ENCODE measurements around the gene USP25. TPM values are rescaled to one million over a fixed set of nuclear protein-coding genes. Genes with fewer than 3 reads are reported as not detected.

USP25 gene
- total and polyA plus RNA-seq, 2 of the 8 experiments (the other 6 are each of a cell fraction or from before 2014, with no cell fraction given): 11.2 to 48.1 TPM

- Histone ChIP-seq H3K9ac (replicated peaks in 1 of 4; ENCODE audit: extremely low read depth in 1 of 4, low read depth in 3 of 4, low read length in 3 of 4) (no peak overlapping the region), H2BK120ac (replicated peaks; ENCODE audit: low read depth, low read length) (no peak overlapping the region), H2BK5ac (ENCODE audit: low read depth, low read length) (no peak overlapping the region), H4K20me1 (replicated peaks in 1 of 2; ENCODE audit: control insufficient read depth in 1 of 2, insufficient read depth in 2 of 2, low read length in 2 of 2) (peaks cover 0 to 2% of the 10 kb centered on the region in 2 experiments), H3K4me3 (ENCODE audit: extremely low read depth in 1 of 4, insufficient read depth in 2 of 4, low read depth in 3 of 4, low read length in 4 of 4) (no peak overlapping the region), H2BK15ac (ENCODE audit: low read length) (no peak overlapping the region), H4K5ac (ENCODE audit: insufficient read length, low read depth, low read length) (no peak overlapping the region), H3K79me1 (ENCODE audit: low read depth, low read length) (no peaks in the 10 kb centered on the region), H2BK20ac (ENCODE audit: low read length) (no peak overlapping the region), H3K4me2 (ENCODE audit: insufficient read depth in 1 of 2, low read depth in 2 of 2, low read length in 2 of 2) (no peak overlapping the region), H3K23ac (ENCODE audit: insufficient read length) (no peak overlapping the region), H3K27ac (ENCODE audit: low read depth, low read length) (no peak overlapping the region), H3K9me3 (ENCODE audit: insufficient read depth in 2 of 2, low read depth in 1 of 2, low read length in 1 of 2) (no peaks in the 10 kb centered on the region), H2AK5ac (ENCODE audit: low read depth, low read length) (no peak overlapping the region), H2AFZ (ENCODE audit: low read length) (no peak overlapping the region), H3K27me3 (replicated peaks in 1 of 4; ENCODE audit: control insufficient read depth in 3 of 4, extremely low read depth in 1 of 4, insufficient read depth in 3 of 4, low read length in 3 of 4) (no peaks in the 10 kb centered on the region), H3K18ac (ENCODE audit: extremely low read depth, low read length) (no peak overlapping the region), H3K4me1 (replicated peaks in 1 of 4; ENCODE audit: control insufficient read depth in 3 of 4, insufficient read depth in 4 of 4, low read length in 3 of 4) (no peaks in the 10 kb centered on the region), H4K8ac (ENCODE audit: extremely low read depth, insufficient read depth, low read length) (no peak overlapping the region), H3K4ac (replicated peaks; ENCODE audit: insufficient read length, low read depth, low read length) (no peak overlapping the region), H2BK12ac (ENCODE audit: low read depth, low read length) (no peak overlapping the region), H3K79me2 (ENCODE audit: control insufficient read depth in 1 of 2, insufficient read depth in 2 of 2, low read length in 2 of 2) (no peaks in the 10 kb centered on the region), H3K56ac (replicated peaks; ENCODE audit: insufficient read length, low read depth, low read length) (no peak overlapping the region), H3K23me2 (ENCODE audit: low read depth, low read length) (no peaks in the 10 kb centered on the region), H3K36me3 (ENCODE audit: control insufficient read depth in 2 of 4, insufficient read depth in 4 of 4, low read length in 3 of 4) (peaks cover 6 to 24% (median 7%) of the 10 kb centered on the region in 4 experiments), H3K14ac (ENCODE audit: insufficient read length) (no peak overlapping the region), H4K91ac (replicated peaks; ENCODE audit: insufficient read length, low read length) (no peak overlapping the region)
- POLR2A ChIA-PET (ENCODE audit: partially characterized antibody): no interaction called here
- WGBS, 2 experiments (ENCODE audit: extremely low coverage in 1 of 2, insufficient coverage in 1 of 2, insufficient read length in 1 of 2, insufficient replicate concordance in 2 of 2, low coverage in 1 of 2, low lambda C conversion rate in 2 of 2, missing lambda C conversion rate in 1 of 2): 85% methylated on average over 4 of the region's 4 CpGs; no CpG with 5 or more reads in 1 of the 2 experiments
- FAIRE-seq (no peak), DNase-seq (ENCODE audit: low read depth in 1 of 2, low spot score in 2 of 2) (no peak)
- CTCF ChIA-PET (ENCODE audit: partially characterized antibody): no interaction called here
- TF ChIP-seq NRF1 (IDR thresholded peaks at IDR 0.05; ENCODE audit: low read depth, low read length) (no peak), E2F6 (IDR thresholded peaks at IDR 0.05) (no peak), RAD21 (IDR thresholded peaks at IDR 0.05 in 1 of 2, conservative IDR thresholded peaks at IDR 0.05 in 1 of 2; ENCODE audit: low read depth in 2 of 2, low read length in 2 of 2) (no peak), JUND (IDR thresholded peaks at IDR 0.05; ENCODE audit: low read length) (no peak), NANOG (IDR thresholded peaks at IDR 0.05; ENCODE audit: insufficient read depth, low read depth, low read length, poor library complexity, severe bottlenecking) (no peak), GTF2F1 (IDR thresholded peaks at IDR 0.05; ENCODE audit: borderline replicate concordance, low read depth, low read length) (no peak), HDAC2 (IDR thresholded peaks at IDR 0.05; ENCODE audit: borderline replicate concordance in 1 of 2, low read depth in 2 of 2, low read length in 2 of 2) (no peak), SUZ12 (IDR thresholded peaks at IDR 0.05; ENCODE audit: low read length) (no peak), ATF3 (IDR thresholded peaks at IDR 0.05; ENCODE audit: insufficient read depth, low read depth, low read length) (no peak), YY1 (IDR thresholded peaks at IDR 0.05; ENCODE audit: low read depth, low read length) (no peak), SP2 (IDR thresholded peaks at IDR 0.05; ENCODE audit: low read length) (no peak)
Observed at GRCh38 chr21:15823486-15824150, 93.8 kb downstream of the USP25 start.

All from H1 (cell line).